ENCODE measurements around the gene HBQ1.
"Not testable (repeated sequence)": the region's sequence is repeated elsewhere in the genome, so short reads cannot be mapped to it uniquely, and the experiment has no call there.

Gene HBQ1

DNA sequence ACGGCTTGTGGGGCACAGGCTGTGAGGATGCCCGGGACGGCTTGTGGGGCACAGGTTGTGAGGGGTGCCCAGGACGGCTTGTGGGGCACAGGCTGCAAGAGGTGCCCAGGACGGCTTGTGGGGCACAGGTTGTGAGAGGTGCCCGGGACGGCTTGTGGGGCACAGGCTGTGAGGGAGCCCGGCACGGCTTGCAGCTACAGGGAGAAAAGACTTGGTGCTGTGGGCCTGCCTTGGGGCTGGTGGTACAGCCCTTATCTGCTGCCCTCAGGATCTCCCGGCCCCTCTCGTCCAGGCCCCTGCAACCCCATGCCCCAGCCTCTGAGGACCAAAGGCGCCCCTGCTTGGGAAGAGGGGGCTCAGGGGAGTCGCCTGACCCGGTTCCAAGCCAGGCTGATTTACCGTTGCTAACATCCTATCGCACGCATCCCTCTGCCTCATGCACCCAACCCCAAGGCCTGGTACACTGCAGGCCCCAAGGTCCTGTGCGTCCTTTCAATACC lies 19.5 kb upstream of the HBQ1 start:
- DNase-seq (ENCODE audit: low read depth) = no peak

DNA sequence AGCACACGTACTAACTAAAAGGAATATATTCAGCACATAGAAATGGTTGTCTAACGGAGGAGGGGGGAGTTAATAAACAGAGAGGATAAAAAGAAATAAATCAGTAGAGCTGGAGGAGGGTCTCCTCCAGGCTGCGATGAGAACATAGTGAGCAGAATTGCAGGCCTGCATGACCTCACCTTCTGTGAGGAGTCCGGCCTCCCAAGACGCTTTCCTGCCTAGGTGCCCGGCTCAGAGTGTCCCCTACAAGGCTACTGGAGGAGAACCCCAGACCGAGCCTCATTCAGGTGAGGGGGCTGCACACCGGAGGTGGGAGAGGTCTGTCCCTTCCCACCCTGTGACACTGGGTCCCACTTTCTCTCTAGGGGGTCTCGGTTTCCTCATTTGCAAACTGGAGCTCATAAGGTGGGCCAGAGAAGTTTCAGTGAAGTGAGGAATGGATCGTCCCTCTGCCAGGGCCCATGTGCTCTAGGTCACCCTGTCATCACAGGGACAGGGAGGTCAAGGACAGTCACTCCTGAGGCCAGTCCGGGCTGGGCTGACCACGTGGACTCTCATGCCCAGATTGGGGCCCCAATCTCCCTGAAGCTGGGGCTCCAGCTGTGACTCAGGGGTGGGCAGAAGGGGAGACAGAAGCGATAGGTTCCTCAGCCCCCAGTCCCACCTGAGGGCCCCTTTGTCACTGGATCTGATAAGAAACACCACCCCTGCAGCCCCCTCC lies 17.8 kb upstream of the HBQ1 start:
- DNase-seq (ENCODE audit: low read depth) = no peak

DNA sequence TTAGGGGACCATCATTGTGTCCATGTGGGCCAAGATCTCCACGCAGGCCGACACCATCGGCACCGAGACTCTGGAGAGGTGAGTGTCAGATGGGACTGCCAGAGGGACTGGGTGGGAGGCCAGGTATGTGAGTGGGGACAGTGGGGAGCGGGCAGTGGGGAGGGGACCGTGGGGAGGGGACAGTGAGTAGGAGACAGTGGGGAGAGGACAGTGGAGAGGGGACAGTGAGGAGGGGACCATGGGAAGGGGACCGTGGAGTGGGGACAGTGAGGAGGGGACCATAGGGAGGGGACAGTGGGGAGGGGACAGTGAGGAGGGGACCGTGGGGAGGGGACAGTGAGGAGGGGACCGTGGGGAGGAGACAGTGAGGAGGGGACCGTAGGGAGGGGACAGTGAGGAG lies 17.1 kb upstream of the HBQ1 start:
- DNase-seq (ENCODE audit: low read depth) = not testable (repeated sequence)

DNA sequence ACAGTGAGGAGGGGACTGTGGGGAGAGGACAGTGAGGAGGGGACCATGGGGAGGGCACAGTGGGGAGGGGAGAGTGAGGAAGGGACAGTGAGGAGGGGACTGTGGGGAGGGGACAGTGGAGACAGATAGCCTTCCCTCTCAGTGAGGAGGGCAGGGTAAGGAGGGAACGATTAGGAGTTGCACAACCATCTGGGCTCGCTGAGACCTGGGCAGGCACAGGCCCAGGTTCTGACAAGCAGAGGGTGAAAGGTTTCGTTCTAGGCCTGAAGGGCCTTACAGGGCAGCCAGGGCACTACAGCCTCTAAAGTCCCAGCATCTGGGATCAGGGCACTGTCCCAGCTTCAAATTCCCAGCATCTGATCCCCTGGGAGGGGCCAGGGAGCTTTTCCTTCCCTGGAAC lies 16.6 kb upstream of the HBQ1 start:
- not testable (repeated sequence) for DNase-seq (ENCODE audit: low read depth)

DNA sequence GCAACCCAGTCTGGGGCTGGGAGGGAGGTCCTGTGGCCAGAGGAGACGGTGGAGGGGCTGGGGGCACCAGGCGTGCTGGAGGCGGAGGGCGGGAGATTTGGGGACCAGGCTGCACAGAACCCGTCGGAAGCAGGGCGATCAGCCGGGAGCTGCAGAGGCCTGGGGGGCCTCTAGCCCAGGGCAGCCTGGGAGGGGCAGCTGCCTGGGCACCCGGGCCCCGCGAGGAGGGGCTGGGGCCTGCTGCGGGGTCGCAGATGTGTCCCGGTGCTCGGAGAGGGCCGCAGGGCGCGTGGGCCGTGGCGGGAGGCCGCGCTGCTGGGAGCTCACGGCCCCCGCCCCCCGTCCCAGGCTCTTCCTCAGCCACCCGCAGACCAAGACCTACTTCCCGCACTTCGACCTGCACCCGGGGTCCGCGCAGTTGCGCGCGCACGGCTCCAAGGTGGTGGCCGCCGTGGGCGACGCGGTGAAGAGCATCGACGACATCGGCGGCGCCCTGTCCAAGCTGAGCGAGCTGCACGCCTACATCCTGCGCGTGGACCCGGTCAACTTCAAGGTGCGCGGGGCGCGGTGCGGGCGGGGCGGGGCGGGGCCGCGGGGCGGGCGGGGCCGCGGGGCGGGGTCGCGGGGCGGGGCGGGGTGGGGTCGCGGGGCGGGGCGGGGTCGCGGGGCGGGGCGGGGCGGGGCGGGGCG lies 16.0 kb upstream of the HBQ1 start:
- DNase-seq (ENCODE audit: low read depth) = not testable (repeated sequence)

DNA sequence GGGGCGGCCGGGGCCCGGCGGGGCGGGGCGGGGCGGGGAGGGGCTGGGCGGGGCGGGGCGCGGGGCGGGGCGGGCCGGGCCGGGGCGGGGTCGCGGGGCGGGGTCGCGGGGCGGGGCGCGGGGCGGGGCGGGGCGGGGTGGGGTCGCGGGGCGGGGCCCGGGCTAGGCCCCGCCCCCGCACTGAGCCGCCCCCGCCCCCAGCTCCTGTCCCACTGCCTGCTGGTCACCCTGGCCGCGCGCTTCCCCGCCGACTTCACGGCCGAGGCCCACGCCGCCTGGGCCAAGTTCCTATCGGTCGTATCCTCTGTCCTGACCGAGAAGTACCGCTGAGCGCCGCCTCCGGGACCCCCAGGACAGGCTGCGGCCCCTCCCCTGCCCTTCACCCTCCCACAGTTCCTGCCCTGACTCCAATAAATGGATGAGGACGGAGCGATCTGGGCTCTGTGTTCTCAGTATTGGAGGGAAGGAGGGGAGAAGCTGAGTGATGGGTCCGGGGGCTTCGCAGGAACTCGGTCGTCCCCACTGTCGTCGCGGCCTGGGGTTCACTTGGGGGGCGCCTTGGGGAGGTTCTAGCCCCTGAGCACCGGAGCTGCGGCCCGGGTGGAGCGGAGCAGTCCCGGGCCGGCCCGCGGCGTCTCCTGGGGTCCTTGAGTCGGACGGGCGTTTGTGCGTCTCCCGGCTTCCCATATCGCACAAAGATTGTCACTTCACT lies 15.3 kb upstream of the HBQ1 start:
- DNase-seq (ENCODE audit: low read depth) = no peak

DNA sequence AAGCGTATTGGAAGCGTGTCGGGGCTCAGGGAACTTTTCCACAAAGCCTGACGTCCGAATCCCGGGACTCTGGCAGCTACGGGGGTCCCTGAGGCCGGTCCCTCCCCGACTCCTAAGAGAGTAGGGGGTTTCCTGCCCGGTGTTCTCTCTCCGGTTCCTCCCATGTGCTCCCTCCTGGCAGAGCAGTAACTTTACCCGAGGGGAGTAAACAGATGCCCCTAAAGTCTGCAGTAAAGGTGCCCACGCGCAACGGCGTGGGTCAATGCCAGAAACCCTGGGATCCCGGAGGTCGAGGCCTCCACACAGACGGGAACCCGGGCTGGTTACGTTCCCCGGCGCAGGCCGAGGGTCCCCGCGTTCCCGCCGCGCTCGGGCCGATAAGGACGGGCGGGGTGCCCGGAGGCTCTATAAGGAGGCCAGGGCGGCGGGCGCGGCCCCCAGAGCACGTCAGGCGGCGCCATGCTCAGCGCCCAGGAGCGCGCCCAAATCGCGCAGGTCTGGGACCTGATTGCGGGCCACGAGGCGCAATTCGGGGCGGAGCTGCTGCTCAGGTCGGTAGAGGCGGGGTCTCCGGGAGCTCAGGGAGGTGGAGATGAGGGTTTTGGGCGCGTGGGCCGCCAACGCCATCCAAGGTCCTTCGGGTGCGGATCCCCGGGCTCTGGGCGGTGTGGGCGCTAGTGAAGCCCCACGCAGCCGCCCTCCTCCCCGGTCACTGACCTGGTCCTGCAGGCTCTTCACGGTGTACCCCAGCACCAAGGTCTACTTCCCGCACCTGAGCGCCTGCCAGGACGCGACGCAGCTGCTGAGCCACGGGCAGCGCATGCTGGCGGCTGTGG lies 14.5 kb upstream of the HBQ1 start, which contains the start of gene HBM:
Gene HBM, plus strand, starts transcription at position 440 of the 836 bp plus-strand sequence. Its CDS starts 20 bp downstream, at position 460.
- no peak for DNase-seq (ENCODE audit: low read depth)

DNA sequence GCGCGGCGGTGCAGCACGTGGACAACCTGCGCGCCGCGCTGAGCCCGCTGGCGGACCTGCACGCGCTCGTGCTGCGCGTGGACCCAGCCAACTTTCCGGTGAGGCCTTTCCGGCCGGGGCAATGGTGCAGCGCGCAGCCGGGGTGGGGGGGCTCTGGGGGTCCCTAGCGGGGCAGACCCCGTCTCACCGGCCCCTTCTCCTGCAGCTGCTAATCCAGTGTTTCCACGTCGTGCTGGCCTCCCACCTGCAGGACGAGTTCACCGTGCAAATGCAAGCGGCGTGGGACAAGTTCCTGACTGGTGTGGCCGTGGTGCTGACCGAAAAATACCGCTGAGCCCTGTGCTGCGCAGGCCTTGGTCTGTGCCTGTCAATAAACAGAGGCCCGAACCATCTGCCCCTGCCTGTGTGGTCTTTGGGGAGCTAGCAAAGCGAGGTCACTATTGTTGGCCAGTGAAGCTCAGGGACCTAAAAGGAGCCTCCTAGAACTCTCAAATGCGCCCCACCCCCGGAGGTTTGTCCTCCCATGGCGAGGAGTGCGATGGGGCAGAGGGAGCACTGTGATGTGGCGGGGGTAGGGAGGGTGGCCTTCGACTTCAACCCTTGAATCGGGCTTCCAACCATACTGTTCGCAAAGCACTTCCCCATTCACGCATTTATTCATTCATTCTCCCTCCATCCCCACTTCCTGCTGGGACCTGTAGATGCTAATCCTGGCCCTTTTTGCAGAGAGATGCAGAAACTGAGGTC lies 13.7 kb upstream of the HBQ1 start:
- no peak for DNase-seq (ENCODE audit: low read depth)

DNA sequence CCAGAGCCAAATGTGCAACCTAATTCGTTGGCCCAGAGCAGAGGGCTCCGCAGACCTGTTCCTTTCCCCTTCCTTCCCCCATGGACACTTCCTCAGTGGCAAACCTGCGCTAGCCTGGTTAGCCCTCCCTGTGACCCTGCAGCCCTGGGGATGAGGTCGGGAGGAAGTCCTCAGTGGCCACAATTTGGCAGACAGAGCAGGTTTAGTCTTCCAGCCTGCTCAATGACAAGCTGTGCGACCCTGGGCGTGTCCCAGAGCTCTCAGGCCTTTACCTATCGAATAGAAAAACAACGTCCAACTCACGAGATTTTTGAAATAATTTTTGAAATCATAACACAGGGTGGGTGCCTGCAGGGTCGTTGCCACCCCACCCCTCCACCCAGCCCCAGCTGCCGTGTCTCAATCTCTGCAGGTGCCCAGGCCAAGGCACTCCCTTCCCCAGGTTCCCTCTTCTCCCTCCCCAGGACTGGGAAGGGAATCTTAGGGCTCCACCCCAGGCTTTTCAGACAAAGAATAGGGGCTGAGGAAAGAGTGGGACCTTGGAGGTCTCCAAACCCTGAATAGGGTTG lies 13.1 kb upstream of the HBQ1 start:
- no peak for DNase-seq (ENCODE audit: low read depth)

DNA sequence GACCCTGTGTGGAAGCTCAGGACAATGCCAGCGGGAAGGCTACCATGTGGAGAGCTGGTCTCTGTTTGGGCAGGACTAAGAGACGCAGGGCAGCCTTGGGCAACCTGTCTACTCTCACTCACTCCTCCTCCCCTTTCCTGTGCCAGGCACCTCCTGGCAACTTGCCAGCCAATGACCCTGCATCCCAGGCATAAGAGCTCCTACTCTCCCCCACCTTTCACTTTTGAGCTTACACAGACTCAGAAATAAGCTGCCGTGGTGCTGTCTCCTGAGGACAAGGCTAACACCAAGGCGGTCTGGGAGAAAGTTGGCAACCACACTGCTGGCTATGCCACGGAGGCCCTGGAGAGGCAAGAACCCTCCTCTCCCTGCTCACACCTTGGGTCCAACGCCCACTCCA lies 11.8 kb upstream of the HBQ1 start:
- no peak for DNase-seq (ENCODE audit: low read depth)

DNA sequence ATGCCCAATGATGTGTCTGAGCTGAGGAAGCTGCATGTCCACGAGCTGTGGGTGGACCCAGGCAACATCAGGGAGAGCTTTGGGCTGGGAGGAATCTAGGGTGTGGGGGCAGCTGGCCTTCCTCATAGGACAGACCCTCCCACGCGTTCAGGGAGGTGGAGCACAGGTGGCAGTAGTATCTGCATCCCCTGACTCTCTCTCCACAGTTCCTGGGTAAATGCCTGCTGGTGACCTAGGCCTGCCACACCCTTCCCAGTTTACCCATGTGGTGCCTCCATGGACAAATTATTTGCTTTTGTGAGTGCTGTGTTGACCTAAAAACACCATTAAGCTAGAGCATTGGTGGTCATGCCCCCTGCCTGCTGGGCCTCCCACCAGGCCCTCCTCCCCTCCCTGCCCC lies 11.2 kb upstream of the HBQ1 start:
- DNase-seq (ENCODE audit: low read depth) = no peak

DNA sequence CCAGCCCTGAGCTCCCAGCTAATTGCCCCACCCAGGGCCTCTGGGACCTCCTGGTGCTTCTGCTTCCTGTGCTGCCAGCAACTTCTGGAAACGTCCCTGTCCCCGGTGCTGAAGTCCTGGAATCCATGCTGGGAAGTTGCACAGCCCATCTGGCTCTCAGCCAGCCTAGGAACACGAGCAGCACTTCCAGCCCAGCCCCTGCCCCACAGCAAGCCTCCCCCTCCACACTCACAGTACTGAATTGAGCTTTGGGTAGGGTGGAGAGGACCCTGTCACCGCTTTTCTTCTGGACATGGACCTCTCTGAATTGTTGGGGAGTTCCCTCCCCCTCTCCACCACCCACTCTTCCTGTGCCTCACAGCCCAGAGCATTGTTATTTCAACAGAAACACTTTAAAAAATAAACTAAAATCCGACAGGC lies 10.2 kb upstream of the HBQ1 start:
- DNase-seq (ENCODE audit: low read depth) = not testable (repeated sequence)

DNA sequence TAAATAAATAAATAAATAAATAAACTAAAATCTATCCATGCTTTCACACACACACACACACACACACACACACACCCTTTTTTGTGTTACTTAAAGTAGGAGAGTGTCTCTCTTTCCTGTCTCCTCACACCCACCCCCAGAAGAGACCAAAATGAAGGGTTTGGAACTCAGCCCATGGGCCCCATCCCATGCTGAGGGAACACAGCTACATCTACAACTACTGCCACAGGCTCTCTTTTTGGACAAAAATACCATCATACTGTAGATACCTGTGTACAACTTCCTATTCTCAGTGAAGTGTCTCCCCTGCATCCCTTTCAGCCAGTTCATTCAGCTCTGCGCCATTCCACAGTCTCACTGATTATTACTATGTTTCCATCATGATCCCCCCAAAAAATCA lies 9.5 kb upstream of the HBQ1 start:
- DNase-seq (ENCODE audit: low read depth) = no peak

DNA sequence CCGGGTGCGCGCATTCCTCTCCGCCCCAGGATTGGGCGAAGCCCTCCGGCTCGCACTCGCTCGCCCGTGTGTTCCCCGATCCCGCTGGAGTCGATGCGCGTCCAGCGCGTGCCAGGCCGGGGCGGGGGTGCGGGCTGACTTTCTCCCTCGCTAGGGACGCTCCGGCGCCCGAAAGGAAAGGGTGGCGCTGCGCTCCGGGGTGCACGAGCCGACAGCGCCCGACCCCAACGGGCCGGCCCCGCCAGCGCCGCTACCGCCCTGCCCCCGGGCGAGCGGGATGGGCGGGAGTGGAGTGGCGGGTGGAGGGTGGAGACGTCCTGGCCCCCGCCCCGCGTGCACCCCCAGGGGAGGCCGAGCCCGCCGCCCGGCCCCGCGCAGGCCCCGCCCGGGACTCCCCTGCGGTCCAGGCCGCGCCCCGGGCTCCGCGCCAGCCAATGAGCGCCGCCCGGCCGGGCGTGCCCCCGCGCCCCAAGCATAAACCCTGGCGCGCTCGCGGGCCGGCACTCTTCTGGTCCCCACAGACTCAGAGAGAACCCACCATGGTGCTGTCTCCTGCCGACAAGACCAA lies 7.8 kb upstream of the HBQ1 start, which contains the start of gene HBA2:
Gene HBA2, plus strand, starts transcription at position 503 of the 568 bp plus-strand sequence. Its CDS starts 37 bp downstream, at position 540.
- not testable (repeated sequence) for DNase-seq (ENCODE audit: low read depth)

DNA sequence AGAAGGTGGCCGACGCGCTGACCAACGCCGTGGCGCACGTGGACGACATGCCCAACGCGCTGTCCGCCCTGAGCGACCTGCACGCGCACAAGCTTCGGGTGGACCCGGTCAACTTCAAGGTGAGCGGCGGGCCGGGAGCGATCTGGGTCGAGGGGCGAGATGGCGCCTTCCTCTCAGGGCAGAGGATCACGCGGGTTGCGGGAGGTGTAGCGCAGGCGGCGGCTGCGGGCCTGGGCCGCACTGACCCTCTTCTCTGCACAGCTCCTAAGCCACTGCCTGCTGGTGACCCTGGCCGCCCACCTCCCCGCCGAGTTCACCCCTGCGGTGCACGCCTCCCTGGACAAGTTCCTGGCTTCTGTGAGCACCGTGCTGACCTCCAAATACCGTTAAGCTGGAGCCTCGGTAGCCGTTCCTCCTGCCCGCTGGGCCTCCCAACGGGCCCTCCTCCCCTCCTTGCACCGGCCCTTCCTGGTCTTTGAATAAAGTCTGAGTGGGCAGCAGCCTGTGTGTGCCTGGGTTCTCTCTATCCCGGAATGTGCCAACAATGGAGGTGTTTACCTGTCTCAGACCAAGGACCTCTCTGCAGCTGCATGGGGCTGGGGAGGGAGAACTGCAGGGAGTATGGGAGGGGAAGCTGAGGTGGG lies 6.9 kb upstream of the HBQ1 start:
- not testable (repeated sequence) for DNase-seq (ENCODE audit: low read depth)

DNA sequence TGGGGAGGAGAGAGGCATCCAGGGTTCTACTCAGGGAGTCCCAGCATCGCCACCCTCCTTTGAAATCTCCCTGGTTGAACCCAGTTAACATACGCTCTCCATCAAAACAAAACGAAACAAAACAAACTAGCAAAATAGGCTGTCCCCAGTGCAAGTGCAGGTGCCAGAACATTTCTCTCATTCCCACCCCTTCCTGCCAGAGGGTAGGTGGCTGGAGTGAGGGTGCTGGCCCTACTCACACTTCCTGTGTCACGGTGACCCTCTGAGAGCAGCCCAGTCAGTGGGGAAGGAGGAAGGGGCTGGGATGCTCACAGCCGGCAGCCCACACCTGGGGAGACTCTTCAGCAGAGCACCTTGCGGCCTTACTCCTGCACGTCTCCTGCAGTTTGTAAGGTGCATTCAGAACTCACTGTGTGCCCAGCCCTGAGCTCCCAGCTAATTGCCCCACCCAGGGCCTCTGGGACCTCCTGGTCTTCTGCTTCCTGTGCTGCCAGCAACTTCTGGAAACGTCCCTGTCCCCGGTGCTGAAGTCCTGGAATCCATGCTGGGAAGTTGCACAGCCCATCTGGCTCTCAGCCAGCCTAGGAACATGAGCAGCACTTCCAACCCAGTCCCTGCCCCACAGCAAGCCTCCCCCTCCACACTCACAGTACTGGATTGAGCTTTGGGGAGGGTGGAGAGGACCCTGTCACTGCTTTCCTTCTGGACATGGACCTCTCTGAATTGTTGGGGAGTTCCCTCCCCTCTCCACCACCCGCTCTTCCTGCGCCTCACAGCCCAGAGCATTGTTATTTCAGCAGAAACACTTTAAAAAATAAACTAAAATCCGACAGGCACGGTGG lies 6.1 kb upstream of the HBQ1 start:
- DNase-seq (ENCODE audit: low read depth) = not testable (repeated sequence)

DNA sequence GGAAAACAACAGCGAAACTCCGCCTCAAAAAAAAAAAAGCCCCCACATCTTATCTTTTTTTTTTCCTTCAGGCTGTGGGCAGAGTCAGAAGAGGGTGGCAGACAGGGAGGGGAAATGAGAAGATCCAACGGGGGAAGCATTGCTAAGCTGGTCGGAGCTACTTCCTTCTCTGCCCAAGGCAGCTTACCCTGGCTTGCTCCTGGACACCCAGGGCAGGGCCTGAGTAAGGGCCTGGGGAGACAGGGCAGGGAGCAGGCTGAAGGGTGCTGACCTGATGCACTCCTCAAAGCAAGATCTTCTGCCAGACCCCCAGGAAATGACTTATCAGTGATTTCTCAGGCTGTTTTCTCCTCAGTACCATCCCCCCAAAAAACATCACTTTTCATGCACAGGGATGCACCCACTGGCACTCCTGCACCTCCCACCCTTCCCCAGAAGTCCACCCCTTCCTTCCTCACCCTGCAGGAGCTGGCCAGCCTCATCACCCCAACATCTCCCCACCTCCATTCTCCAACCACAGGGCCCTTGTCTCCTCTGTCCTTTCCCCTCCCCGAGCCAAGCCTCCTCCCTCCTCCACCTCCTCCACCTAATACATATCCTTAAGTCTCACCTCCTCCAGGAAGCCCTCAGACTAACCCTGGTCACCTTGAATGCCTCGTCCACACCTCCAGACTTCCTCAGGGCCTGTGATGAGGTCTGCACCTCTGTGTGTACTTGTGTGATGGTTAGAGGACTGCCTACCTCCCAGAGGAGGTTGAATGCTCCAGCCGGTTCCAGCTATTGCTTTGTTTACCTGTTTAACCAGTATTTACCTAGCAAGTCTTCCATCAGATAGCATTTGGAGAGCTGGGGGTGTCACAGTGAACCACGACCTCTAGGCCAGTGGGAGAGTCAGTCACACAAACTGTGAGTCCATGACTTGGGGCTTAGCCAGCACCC lies 5.0 kb upstream of the HBQ1 start:
- no peak for DNase-seq (ENCODE audit: low read depth)

DNA sequence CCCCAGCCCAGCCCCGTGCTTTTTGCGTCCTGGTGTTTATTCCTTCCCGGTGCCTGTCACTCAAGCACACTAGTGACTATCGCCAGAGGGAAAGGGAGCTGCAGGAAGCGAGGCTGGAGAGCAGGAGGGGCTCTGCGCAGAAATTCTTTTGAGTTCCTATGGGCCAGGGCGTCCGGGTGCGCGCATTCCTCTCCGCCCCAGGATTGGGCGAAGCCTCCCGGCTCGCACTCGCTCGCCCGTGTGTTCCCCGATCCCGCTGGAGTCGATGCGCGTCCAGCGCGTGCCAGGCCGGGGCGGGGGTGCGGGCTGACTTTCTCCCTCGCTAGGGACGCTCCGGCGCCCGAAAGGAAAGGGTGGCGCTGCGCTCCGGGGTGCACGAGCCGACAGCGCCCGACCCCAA lies 4.3 kb upstream of the HBQ1 start:
- not testable (repeated sequence) for DNase-seq (ENCODE audit: low read depth)
